Cortex of kidney (tissue), 1 donor: Measurements from ENCODE around the gene CD1D.
"Not testable (repeated sequence)": the region's sequence is repeated elsewhere in the genome, so short reads cannot be mapped to it uniquely, and the experiment has no call there.

Experiments
- DNase-seq: peaks from one replicate; lab custom pipeline; 2025; lab: John Stamatoyannopoulos, UW

The CD1D gene

DNA sequence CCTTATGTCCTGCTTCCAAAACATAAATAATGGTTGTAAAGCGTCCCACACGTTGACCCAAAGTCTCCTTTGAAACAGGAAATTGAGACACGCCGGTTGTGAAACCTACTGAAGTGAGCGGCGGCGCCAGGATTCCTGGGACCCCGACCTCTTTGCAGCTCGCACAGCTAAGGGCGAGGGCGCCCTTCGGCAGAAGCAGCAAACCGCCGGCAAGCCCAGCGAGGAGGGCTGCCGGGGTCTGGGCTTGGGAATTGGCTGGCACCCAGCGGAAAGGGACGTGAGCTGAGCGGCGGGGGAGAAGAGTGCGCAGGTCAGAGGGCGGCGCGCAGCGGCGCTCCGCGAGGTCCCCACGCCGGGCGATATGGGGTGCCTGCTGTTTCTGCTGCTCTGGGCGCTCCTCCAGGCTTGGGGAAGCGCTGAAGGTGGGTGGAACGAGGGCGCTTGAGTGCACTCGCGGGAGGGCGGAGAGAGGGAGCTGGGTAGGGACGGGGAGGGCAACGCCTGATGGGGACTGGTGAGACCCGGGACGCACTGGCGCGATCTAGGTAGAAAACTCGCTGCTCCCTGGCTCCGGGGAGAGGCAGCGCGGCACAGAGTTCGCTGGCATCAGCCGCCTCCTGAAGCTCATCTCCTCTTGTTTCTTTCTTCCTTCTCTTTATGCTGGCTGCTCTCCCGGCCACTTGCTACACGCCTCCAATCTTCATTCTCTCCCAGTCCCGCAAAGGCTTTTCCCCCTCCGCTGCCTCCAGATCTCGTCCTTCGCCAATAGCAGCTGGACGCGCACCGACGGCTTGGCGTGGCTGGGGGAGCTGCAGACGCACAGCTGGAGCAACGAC, at the start of gene CD1D:
TSS of gene CD1D (plus strand) at position 155 of the 836 bp plus-strand sequence. CDS start at position 362, 207 bp downstream.
- no peak for DNase-seq

DNA sequence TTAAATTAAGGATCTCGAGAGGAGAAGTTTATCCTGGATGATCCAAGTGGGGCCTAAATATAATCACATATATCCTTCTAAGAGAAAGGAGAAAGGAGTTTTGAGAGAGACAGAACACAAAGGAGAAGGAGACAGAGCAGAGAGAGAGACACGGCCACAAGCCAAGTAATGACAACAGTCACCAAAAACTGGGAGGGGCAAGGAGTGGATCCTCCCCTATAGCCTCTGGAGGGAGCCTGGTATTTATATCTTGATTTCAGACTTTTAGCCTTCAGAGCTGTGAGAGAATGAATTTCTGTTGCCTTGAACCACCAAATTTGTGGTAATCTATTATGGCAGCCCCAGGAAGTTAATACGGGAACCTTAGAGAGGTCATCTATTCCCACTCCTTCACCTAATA, 49.5 kb upstream of the CD1D start:
- no peak for DNase-seq

DNA sequence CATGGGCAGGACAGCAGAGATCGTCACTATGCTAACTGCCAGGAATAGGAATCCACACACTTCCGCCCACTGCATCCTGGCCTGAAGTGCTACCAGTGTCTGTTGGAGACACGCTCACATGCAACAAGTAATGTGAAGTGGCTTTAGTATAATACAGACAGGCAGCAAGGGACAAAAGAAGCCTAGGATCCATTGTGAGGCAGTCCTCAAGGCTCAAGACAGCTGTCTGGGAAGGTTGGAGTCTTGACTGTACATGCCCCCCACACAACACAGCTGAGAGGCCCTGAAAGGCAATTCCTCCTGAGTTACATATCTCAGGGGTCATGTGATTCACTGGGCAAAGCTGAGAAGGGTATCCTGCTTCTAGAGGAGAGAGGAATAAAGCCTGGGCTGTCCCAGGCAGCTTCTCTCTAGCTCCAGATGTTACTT, 39.9 kb upstream of the CD1D start:
- no peak for DNase-seq

DNA sequence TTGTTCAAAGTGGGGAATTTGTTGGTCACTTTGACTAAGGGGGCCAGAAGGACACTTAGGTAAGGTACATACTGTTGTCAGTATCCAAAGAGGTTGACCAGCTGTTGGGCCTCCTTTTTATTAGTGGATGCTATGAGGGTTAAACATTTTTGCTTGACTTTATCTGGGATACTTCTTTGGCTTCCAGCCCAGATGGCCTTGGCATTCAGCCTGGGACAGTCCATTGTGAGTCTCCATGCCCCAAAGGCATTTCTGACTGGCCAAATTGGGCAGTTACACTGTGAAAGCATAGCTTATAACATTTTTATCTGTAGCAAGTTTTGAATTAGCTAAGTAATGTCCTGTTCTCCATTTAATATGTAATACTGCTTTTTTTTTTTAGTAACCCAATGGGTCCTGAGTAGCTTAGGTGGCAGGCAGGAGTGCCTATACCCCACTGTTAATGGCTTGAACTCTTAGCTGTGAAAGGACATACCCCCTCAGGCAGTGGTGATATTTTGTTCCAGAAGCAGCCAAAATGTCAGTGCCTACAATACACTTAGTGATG, 35.4 kb upstream of the CD1D start:
- no peak for DNase-seq

DNA sequence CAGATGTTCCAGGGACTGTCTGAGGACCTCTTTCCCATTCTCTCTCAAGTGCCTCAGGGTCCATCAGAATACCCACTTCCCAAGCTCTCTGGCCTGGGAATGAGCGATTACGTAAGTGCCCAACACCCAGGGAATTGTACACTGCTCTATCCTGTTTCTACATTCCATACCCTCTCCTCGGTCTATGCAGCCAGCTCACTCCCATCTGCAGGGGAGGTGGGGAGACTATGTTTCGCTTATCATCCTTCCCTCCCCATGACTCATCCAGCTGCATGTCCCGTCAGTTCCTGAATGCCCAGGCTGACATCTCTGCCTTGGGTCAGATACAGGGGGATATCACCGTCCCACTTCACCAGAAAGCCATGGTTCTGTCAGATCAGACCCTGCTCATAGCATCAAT, 34.5 kb upstream of the CD1D start:
- no peak for DNase-seq

DNA sequence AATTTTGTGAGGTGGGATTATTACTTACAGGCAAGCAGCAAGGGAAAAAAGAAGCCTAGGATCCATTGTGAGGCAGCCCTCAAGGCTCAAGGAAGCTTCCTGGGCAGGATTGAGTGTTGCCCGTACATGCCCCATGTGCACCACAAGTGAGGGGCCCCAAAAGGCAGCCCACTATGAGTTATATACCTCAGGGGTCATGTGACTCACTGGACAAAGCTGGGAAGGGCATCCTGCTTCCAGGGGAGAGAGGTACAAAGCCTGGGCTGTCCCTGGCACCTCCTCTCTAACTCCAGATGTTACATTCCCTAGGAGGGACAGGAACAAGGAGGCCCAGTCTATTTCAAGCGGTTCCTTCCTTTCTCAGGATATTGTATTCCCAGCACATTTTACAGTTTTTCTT, 34.0 kb upstream of the CD1D start:
- no peak for DNase-seq

DNA sequence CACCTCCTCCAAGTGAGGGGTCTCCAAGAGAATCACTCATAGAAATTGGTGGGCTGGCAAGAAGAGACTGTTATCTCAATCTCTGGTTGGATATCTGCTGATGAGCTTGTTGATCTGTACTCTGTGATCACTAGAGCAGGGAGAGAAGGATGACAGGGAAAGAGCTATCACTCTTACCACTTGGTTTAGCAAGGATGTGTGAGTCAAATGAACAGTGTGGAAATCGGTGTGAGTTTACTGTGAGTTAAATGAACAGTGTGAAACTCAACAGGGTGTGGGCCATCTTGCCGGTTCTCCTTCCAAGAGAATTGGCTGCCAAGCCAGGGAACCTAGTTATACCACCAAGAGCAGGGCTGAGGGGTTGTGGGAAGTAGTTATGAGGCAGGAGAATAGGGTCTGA, 33.3 kb upstream of the CD1D start:
- DNase-seq, result no peak

DNA sequence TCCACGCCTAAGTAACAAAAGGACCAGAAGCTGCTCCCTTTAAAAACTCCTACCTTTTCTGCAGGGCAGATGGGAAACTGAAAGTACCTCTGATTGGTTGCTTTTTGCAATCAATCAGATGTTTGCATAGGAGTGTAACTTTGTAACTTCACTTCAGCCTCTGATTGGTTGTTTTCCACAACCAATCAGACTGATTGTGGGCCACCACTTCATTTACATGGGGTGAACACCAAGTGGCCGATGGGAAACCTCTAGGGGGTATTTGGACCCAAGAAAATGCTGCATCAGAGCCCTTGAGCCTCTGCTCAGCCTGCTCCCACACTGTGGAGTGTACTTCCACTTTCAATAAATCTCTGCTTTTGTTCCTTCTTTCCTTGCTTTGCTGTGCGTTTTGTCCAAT, 32.8 kb upstream of the CD1D start:
- no peak for DNase-seq

DNA sequence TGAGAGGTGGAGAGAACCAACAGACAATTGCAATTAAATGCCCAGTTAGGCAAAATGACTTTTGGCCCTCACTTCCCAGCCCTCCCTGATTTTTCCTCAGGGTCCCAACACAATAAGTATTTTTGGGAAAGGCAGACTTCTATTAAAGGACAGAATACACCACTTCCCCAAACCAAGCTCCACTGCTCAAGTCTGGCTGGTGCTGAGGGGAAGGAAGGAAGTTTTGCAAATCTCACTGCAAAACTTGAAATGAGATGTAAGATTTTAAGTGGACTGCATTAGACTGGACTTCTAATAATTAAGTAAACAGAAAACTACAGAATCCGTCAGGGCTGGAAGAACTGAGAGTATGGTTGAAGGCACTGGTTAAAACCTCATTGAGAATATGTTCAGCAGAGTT, 32.2 kb upstream of the CD1D start:
- DNase-seq, result no peak

DNA sequence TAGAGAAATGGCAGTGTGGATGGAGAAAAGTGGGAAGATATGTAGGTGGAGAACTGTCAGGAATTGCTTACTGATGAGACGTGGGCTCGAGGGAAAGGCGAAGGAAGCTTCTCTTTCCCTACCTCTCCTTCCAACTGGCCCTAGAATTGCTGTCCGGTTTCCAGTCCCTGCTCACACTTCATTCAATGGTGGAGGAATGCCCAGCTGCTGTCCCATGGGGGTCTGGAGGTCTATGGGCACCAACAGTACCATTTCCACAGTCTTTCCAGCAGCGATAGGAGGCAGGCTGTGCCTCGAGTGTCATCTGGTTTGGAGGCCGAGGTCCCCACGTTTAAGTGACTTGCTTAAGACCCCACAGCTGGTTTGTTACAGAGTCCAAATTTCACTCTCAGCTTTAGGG, 31.5 kb upstream of the CD1D start:
- no peak for DNase-seq

DNA sequence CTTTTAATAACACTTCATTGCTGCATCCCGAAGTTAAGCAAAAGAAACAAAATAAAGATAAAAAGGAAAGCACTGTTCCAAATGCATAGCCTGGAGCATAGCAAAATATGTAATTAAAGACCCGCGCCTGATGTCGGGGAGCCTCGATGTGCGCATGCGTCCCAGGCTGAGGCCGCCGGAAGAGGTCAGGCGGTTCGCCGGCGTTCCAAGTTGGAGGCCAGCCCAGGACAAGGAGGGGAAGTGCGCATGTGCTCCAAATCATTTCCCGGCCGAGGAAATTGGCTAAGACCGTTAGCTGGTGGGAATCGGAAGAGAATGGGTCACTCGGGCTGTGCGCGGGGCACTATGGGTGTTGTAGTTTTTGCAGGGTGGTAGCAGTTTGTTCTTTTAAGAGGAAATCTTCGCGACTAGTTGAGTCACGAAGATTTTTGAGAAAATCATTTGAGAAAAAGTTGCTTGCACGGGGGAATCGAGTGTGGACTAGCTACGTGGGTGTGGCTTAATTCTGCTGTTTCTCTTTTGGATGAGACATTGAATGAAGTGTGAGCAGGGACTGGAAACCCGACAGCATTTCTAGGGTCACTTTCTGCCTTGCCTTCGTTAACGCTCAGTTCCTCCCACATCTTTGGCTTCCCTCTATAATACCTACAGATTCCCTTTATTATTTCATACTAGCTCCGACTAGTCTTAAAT, 31.0 kb upstream of the CD1D start:
- no peak for DNase-seq

DNA sequence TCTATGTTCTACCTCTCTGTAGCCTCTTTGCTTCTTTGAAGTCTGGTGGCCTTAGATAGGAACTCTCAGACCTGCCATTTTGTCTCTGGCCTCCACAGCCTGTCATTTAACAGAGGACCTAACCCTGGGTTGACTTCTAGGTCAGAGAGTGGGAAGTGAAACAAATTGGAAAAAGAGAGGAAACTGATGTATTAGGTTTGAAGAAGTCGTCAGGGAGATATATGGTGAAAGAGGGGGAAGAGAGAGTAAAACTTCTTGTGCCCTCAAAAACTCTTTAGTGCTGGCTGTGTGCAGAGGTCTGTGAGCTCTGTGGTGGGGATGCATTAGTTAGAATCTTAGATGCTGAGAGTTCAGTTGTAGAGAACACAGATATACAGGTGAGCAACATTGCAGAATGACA, 30.2 kb upstream of the CD1D start:
- DNase-seq, result no peak

DNA sequence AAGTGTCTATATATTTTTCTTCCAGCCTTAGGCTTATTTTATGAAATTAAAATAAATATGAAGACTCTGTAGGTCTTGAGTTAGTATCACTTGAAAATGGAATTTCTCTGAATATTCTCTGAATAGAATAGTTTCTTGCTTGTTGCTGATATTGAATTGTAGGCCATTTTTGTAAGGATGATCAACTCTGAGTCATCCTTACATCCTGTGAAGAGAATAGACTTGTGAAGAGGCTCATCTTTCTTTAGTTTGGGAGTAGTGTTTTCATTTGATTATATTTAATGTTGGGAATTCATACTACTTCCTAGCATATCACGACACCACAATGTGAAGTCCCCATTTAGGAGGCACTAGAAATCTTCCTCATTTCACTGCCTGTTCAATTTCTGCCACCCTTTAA, 27.5 kb upstream of the CD1D start:
- DNase-seq, result no peak

DNA sequence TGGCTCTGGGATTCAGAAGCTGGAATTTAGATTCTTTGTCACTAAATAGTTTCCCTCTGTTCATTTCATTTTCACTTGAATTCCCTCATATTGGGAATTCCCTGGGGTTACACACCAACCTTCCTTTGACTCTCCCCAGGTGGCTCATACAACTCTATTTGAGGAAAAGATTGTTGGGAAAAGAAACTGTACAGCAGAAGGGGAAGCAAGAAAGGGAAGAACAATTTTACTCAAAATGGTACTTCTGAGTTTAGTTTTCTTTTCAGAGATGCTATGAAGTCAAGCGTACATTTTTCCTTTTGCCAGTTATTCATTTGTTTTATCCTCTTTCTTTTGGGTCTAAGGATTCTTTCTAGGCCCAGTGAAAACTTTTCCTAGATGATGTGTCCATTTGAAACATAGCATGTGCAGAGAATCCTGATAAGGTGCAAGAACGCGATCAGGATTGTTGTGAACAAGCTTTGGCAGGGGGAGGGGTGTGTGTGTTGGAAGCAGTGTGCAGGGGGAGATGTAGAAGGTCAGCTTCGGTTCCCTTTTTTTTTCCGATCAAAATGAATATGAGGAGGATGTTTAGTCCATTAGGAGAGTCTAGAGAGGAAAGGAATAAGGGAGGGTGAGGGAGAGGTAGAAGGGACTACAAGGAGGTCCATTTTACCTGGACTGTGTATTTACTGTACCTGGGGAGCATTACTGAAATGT, 26.8 kb upstream of the CD1D start:
- DNase-seq, result no peak

DNA sequence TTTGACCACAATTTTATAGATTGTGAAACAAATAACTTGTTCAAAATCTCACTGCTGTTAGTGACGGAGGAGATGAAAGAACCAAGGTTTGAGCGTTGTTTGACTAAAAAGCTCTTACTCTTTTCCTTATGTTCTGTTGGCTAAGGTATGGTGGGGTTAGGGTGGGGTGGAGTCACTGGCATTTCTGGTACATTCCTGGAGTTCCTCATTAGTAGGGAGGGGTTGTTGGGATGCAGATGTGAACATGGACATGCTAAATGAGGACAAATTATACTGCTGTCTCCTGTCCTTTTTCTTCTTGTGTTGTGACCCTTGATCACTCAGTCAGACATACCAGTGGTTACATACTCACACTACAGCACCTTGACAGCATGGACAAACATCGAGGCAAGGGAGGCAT, 26.2 kb upstream of the CD1D start:
- DNase-seq, result no peak

DNA sequence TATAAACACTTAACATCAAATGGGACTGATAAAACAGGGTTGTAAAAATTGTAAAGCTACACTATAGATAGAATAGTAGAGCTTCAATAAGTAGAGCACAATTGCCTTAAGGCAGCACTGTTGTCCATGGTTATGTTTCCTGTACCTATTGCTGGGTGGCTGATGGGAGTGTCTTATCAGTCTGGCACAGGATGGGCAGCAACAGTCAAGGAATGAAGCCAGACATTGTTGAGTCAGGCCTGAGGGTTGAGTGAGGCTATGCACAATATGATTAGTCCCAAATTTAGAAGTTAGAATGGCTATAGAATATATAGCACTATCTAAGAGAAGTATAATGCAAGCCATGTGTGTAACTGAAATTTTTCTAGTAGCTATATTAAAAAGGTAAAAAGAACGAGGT, 25.0 kb upstream of the CD1D start:
- no peak for DNase-seq

DNA sequence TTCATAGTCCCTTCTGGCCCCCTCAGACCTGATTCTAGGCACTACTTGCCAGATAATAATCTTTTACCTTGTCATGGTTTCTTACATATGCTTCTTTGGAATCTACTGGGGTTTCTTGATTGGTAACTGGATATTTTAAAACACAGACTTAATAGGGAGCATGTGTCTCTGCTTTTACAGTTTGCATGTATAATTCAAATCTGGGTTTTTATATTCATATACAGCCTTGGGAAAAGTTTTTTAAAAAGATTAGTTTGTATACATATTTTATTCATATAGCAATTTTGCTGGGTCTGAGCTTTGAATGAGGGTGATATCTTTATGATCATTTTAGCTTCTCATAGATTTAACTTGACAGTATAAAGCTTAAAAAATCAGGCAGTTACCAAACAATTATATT, 21.1 kb upstream of the CD1D start:
- DNase-seq, result no peak

DNA sequence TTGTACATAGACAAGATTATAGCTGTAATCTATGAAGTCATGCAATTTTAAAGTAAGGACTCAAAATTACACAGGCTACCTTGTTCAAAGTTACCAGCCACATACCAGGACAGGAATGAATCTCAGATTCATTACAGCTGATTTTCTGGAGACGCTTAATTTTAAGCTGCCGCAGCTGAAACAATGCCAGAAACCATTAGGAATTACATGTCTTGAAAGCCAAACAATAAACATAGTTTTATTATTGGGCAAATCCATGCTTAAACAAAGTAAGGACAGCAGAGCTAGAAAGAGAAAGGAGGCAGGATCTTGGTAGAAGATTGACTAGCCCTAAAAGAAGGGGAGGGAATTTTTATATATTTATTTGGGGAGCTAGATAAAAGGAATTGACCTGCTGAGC, 19.2 kb upstream of the CD1D start:
- DNase-seq, result no peak

DNA sequence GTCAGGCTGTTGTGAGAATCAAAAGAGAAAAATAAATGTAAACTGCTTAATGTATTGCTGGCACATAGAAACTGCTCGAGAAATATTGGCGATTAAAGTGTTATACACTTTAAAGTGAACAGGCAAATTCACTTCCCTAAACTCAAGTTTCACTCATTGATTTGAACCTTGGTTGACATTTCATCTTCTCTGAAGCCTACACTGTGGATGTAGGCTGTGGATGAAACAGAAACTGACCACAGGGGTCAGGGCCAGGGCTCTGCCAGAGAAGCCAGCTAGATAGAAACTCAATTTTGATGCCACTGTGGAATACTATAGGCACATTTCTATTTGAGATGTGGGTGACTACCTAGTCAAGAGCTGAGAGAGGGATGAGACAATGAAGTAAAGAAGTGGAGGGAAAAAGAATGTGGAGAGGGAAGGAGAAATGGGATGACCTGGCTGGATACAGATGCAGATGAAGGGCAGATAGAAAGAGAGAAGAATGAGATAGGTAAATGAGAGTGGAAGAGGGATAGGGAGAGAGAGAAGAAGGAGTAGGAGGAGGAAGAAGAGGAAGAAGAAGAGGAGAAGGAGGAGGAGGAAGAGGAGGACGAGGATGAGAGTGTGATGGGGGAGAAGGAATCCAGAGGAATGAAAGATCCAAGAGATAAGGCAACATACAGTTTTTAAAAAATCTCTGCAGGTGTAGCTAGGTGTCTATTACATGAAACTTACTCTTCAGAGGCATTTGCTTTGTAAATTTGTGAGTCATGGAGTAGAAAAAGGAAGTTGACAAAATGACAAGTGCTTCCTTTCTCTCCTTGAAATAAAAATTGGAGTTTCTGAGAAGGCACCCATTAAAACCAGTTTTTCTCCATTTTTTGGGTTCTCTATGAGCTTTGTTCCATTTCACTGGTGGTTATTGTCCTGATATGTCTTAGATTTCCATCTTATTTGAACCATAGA, 17.4 kb upstream of the CD1D start:
- no peak for DNase-seq

DNA sequence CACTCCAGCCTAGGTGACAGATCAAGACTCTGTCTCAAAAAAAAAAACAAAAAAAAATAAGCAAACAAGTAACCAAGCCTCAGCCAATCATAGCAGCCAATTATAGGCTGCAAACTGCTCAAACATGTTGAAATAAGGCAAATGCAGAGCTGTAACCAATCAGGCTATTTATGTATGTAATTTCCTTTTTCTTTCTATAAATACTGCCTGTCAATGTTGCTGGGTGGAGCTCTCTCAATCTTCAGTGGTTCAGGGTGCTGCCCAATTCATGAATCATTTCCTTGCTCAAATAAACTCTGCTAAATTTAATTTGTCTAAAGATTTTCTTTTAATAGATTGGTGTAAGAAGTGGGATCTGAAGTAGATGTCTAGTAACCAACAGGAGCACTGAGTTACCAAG, 11.6 kb upstream of the CD1D start:
- DNase-seq, result no peak

DNA sequence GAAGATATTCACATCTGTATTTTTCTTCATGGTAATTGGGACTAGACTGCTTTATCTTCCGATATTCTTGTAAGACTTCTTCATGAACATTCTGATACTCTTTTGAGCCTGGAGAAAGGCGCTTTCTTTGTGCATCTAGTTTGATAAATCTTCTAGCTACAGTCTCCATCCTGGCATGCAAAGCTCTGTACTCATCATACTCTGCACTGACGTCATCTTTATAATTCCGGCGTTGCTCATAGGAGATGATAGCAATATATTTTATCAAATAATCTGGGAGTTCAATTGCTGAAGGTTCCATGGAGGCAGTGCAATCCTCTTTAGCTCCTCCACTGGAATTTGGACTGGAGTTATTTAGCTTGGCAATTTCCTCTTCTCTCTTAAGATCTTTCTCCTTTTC, 4.8 kb upstream of the CD1D start:
- not testable (repeated sequence) for DNase-seq

DNA sequence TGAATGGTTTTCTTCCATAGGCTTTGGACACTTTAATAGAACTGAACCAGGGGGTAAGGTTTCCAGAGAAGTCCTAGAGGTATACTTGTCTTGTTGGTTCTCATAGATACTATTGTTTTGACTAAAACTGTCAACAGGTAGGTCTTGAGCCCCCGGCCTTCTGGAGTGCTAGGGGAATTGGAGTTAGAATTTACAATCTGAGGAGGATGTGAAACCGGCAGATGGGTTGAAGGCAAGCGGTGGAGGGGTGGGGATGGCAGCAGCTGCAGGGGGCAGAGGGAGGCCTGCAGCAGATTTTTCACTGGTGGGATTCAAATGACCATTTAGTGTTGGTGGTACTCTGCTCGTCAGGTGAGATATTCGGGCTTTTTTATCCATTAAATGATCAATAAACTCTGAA, 4.3 kb upstream of the CD1D start:
- DNase-seq, result no peak
